ENCODE results near the gene RABGAP1. TPM values are rescaled to one million over a fixed set of nuclear protein-coding genes. Genes with fewer than 3 reads are reported as not detected.

The RABGAP1 gene
- total RNA-seq, 3 donors from 2014 or later (not counting 1 experiment from before 2014, with no cell fraction given): 37.4 to 49.2 (median 43.0) TPM

DNA sequence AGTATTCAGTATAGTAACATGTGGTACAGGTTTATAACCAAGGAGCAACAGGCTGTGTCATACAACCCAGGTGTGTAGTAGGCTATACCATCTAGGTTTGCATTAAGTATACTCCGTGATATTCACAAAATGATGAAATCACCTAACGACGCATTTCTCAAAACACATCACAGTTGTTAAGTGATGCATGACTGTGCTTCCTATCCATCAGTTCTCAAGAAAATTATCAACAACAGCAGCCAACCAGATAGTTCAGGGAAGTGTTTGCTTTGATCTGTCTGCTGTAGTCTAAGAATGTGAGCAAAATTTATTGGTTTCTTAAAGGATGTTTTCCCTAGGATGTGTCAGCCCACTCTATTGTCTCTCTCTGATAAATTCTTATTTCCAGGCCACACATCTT lies 16.9 kb upstream of the RABGAP1 start:
- H3K4me1 Mint-ChIP-seq: peaks cover 5% of the 10 kb centered on the region in 2 donors
- H3K9me3 Mint-ChIP-seq: no peaks in the 10 kb centered on the region
- 86% methylated on average over 3 of the region's 3 CpGs for WGBS (ENCODE audit: insufficient coverage)
- H3K27me3 ChIP-seq (ENCODE audit: control insufficient read depth, insufficient read depth, low read length): no peaks in the 10 kb centered on the region
- no peak overlapping the region for H3K4me3 Mint-ChIP-seq
- no peak for DNase-seq
- H3K27ac Mint-ChIP-seq: no peak overlapping the region
- no peak overlapping the region for H3K27ac ChIP-seq (ENCODE audit: low read length)
- TF ChIP-seq CTCF (IDR thresholded peaks at IDR 0.05): no peak
- no peaks in the 10 kb centered on the region for H3K9me3 ChIP-seq (ENCODE audit: control insufficient read depth, insufficient read depth, low read length)
- H3K27me3 Mint-ChIP-seq (ENCODE audit: low read depth in 2 of 2): no peaks in the 10 kb centered on the region
- peaks cover 9% of the 10 kb centered on the region for H3K36me3 Mint-ChIP-seq
- ATAC-seq: no peak
- intact Hi-C loops (cut with micrococcal nuclease): no loop called here
- H3K4me3 ChIP-seq (ENCODE audit: low read length): no peak overlapping the region
- H3K4me1 ChIP-seq (ENCODE audit: control insufficient read depth, insufficient read depth, low read length): no peaks in the 10 kb centered on the region
- peaks cover 7% of the 10 kb centered on the region for H3K36me3 ChIP-seq (ENCODE audit: control insufficient read depth, insufficient read depth, low read length)

DNA sequence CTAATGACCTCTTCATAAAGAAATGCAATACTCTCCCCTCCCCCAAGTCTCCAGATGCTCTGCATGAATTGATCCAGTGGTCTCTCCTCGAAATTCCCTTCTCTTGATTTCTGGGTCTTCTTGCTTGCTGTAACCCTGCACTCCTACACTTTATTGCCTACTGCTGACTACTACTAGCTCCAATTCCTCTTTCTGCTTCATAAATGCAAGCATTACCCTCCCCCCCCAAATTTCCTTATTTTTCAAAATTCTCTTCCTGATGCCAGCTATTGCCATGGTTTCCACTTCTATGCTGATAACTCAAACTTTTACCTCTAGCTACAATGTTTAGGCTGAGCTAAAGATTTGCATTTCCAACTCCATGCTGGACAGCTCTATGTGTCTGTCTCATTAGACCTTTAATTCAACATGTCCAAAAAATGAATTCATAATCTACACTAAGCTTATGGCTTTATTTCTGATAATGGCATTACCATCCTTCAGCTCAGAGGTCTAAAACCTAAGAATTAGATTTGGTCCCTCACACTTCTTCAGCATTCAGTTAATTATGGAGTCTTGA lies 10.9 kb upstream of the RABGAP1 start:
- Histone ChIP-seq H3K36me3 (ENCODE audit: control insufficient read depth, insufficient read depth, low read length) (no peaks in the 10 kb centered on the region), H3K27ac (ENCODE audit: low read length) (no peak overlapping the region), H3K9me3 (ENCODE audit: control insufficient read depth, insufficient read depth, low read length) (no peaks in the 10 kb centered on the region), H3K4me1 (ENCODE audit: control insufficient read depth, insufficient read depth, low read length) (peaks cover 15% of the 10 kb centered on the region), H3K27me3 (ENCODE audit: control insufficient read depth, insufficient read depth, low read length) (no peaks in the 10 kb centered on the region), H3K4me3 (ENCODE audit: low read length) (no peak overlapping the region)
- no peak for TF ChIP-seq CTCF (IDR thresholded peaks at IDR 0.05)
- H3K27ac Mint-ChIP-seq: no peak overlapping the region
- no peak overlapping the region for H3K4me3 Mint-ChIP-seq
- H3K4me1 Mint-ChIP-seq: peaks cover 14 to 16% of the 10 kb centered on the region in 2 donors
- WGBS (ENCODE audit: insufficient coverage): 89% methylated on average over 1 of the region's 1 CpG
- H3K27me3 Mint-ChIP-seq (ENCODE audit: low read depth in 2 of 2): no peaks in the 10 kb centered on the region
- no peaks in the 10 kb centered on the region for H3K36me3 Mint-ChIP-seq
- DNase-seq (no peak), ATAC-seq (no peak)
- intact Hi-C loops (cut with micrococcal nuclease): loop anchor here (2.0 kb wide), 1 partner anchor 17 kb away; the partner anchor contains the start of gene ZBTB6
- H3K9me3 Mint-ChIP-seq: no peaks in the 10 kb centered on the region

DNA sequence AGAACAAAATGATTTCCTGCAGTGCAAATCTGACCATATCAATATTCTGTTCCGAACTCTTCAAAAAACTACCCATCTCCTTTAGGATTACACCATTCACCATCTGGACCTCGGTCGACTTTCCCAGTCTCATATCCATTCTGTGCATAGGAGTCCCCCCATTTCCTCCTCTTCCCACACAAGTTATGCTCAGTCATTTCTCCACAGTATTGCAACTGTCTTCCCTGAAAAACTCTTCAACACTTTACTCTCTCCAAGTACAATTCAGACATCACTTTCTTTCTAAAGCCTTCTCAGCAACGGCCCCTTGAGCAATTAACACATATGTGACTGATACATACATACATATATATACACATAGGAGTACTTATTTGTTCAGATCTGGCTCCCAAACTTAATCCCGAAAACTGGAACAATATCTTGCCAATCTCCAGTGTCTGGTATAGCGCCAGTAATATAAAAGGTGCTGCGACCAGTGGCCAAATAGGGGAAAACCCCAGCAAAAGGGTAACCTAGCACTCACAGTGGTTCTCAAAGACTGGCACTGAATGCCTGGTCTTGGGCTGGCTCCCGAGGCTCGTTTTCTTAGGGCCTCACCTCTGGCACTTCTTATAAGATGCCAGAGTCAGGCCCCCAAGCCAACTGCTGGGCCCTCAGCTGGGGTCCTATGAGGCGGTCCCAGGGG lies 10.1 kb upstream of the RABGAP1 start:
- DNase-seq (no peak), ATAC-seq (peak; percentile 6 to 21 (median 12))
- Mint-ChIP-seq H3K9me3 (no peaks in the 10 kb centered on the region), H3K27me3 (ENCODE audit: low read depth in 2 of 2) (no peaks in the 10 kb centered on the region), H3K36me3 (no peaks in the 10 kb centered on the region), H3K4me3 (no peak overlapping the region), H3K4me1 (peaks cover 14 to 16% of the 10 kb centered on the region in 2 donors), H3K27ac (no peak overlapping the region)
- Histone ChIP-seq H3K9me3 (ENCODE audit: control insufficient read depth, insufficient read depth, low read length) (no peaks in the 10 kb centered on the region), H3K27ac (ENCODE audit: low read length) (peak overlapping the region; percentile 95), H3K4me1 (ENCODE audit: control insufficient read depth, insufficient read depth, low read length) (peaks cover 15% of the 10 kb centered on the region), H3K4me3 (ENCODE audit: low read length) (peak overlapping the region; percentile 86), H3K36me3 (ENCODE audit: control insufficient read depth, insufficient read depth, low read length) (no peaks in the 10 kb centered on the region), H3K27me3 (ENCODE audit: control insufficient read depth, insufficient read depth, low read length) (no peaks in the 10 kb centered on the region)
- no peak for TF ChIP-seq CTCF (IDR thresholded peaks at IDR 0.05)
- intact Hi-C loops (cut with micrococcal nuclease): loop anchor here (1.0 to 2.0 kb wide), 3 partner anchors 10 to 25 kb away; partner anchors contain the start of genes RC3H2 and ZBTB6
- 32% methylated on average over 9 of the region's 10 CpGs for WGBS (ENCODE audit: insufficient coverage)
